ENCODE data around the gene FAM83C.

Gene FAM83C

GRCh38 chr20:35291654-35292503, at the start of gene FAM83C:
TSS of gene FAM83C (minus strand) at chr20:35292425. CDS start at chr20:35292304, 121 bp downstream.
- no peak for DNase-seq (ENCODE audit: low read depth in 2 of 2)

- no peak for DNase-seq (ENCODE audit: low read depth in 2 of 2)
Observed at GRCh38 chr20:35341366-35342028, 49.3 kb upstream of the FAM83C start.

GRCh38 chr20:35340436-35340835, 48.2 kb upstream of the FAM83C start:
- DNase-seq (ENCODE audit: low read depth in 2 of 2): no peak

GRCh38 chr20:35339636-35340035, 47.4 kb upstream of the FAM83C start:
- DNase-seq (ENCODE audit: low read depth in 2 of 2): no peak

- DNase-seq (ENCODE audit: low read depth in 2 of 2): no peak
Observed at GRCh38 chr20:35339007-35339406, 46.8 kb upstream of the FAM83C start.

- no peak for DNase-seq (ENCODE audit: low read depth in 2 of 2)
Observed at GRCh38 chr20:35334311-35335101, 42.3 kb upstream of the FAM83C start.

- no peak for DNase-seq (ENCODE audit: low read depth in 2 of 2)
Observed at GRCh38 chr20:35333606-35334005, 41.4 kb upstream of the FAM83C start.

- DNase-seq (ENCODE audit: low read depth in 2 of 2): no peak
Observed at GRCh38 chr20:35332540-35333200, 40.4 kb upstream of the FAM83C start.

GRCh38 chr20:35329435-35330139, 37.4 kb upstream of the FAM83C start:
- peak; percentile 50 to 57 for DNase-seq (ENCODE audit: low read depth in 2 of 2)

- no peak for DNase-seq (ENCODE audit: low read depth in 2 of 2)
Observed at GRCh38 chr20:35328689-35329088, 36.5 kb upstream of the FAM83C start.

- DNase-seq (ENCODE audit: low read depth in 2 of 2): no peak
Observed at GRCh38 chr20:35328095-35328685, 36.0 kb upstream of the FAM83C start.

GRCh38 chr20:35327074-35327976, 35.1 kb upstream of the FAM83C start:
- DNase-seq (ENCODE audit: low read depth in 2 of 2): no peak

GRCh38 chr20:35326740-35327073, 34.5 kb upstream of the FAM83C start:
- DNase-seq (ENCODE audit: low read depth in 2 of 2): no peak

GRCh38 chr20:35326021-35326739, 34.0 kb upstream of the FAM83C start:
- no peak for DNase-seq (ENCODE audit: low read depth in 2 of 2)

- DNase-seq (ENCODE audit: low read depth in 2 of 2): no peak
Observed at GRCh38 chr20:35325401-35325800, 33.2 kb upstream of the FAM83C start.

GRCh38 chr20:35320396-35321126, 28.3 kb upstream of the FAM83C start:
- DNase-seq (ENCODE audit: low read depth in 2 of 2): no peak

GRCh38 chr20:35319871-35320197, 27.6 kb upstream of the FAM83C start:
- DNase-seq (ENCODE audit: low read depth in 2 of 2): no peak

- DNase-seq (ENCODE audit: low read depth in 2 of 2): no peak
Observed at GRCh38 chr20:35319192-35319870, 27.1 kb upstream of the FAM83C start.

All from stimulated activated CD4-positive, alpha-beta T cell treated with anti-CD3 and anti-CD28 coated beads, Interleukin-4, amount 100 ng/mL, for 48 hours (primary cell).